ENCODE results near the gene CSMD2.

- TF ChIP-seq CTCF (IDR thresholded peaks at IDR 0.05 in 4 of 5, conservative IDR thresholded peaks at IDR 0.05 in 1 of 5): no peak
- TF ChIP-seq POLR2A (IDR thresholded peaks at IDR 0.05): no peak
Observed at GRCh38 chr1:34126486-34126885, 38.5 kb downstream of the CSMD2 start.

Data from gastrocnemius medialis (tissue), 4 donors.